ENCODE data around the gene NKX2-3. TPM values are rescaled to one million over a fixed set of nuclear protein-coding genes. Genes with fewer than 3 reads are reported as not detected.

NKX2-3 gene
- total RNA-seq, 1 experiment from 2014 or later, result not detected

GRCh38 chr10:99526861-99527504 is 5.8 kb upstream of the NKX2-3 start:
- DNase-seq (ENCODE audit: low read depth), result no peak

DNA sequence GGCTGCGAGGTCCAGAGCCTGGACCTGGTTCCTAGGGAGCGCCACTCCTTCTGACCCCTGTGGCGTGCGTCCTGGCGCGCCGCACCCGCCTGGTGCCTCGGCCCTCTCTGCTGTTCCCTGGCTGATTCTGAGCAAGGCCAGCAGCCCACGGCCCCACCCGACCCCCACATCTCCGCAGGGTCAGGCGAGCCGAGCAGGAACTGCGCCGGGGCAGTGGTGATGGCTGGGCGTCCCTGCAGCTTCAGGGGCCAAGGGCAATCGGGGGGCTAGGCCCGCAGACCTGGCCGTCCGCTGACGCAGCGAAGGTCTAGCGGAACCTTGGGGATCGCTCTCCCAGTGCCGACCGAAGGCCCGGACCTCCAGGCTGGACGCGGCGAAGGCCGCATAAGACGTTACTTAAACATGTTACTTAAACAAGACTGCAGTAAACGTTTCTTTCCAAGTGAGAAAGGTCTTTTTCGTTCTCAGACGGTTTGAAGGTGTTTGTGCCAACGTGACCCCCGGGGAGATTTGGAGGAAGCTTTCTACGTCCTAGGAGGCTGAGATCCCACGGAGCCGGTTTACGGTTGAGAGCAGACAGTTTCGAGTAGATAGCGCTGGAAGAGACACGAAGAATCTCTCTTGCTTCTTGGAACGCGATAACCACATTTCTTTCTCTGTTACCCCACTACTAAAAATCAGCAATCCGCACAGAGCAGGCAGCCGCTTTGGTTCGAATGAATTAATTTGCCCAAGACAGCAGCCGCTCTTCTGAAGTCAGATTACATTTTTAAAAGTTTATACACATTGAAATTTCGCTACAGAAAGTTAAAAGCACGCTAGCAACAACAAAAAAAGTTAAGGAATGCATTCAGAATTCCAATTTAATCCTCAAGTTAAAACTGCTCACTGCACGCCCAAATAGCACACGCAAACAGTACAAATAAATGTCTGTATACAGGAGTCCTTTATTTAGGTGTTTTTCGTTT is 4.9 kb upstream of the NKX2-3 start:
- DNase-seq (ENCODE audit: low read depth), result no peak

DNA sequence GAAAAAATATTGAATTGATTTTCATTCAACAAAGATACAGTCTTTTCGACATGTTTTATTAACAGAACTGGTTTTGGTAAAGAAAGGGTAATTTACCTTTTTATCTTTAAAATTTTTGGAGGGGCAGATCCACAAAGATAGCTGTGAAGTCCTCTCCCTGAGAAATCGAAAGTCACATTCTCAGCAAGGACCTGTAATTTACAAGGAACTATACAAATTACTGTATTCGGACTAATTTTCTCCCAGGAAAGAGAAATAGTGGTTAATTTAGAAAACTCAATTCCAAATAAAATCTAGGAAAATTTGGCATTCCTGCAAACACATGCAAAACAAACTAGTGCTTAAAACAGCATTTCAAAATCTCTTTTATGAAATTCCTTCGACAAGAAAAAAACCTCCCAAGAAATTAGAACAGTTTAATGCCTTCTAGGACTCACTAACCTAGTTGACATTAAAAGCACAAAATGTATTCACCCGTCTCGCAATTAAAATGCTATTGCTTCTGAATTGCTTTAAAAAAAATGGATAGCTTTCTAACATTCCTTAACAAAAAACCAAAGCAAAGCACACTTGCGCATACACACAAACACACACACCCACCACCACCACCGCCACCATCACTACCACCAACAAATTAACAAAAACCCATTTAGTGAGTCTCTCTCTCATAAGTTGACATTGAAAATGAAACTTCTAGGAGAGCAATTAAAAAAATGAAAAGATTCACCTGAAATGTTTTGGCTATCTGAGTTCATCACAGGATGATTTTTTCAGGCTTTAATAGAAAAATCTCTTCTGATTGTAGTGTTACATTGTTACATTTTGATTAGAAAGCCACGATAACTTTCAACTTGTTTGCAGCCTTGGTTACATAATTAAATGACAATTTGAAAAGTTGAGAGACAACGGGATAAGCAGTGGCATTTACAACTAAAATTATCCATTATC is 4.0 kb upstream of the NKX2-3 start:
- DNase-seq (ENCODE audit: low read depth), result no peak

- no peak for DNase-seq (ENCODE audit: low read depth)
These were observed 3.1 kb upstream of the NKX2-3 start for GRCh38 chr10:99529591-99530107.

- no peak for DNase-seq (ENCODE audit: low read depth)
These were observed 2.4 kb upstream of the NKX2-3 start for GRCh38 chr10:99530108-99531025.

GRCh38 chr10:99531026-99531695 is 1.6 kb upstream of the NKX2-3 start:
- DNase-seq (ENCODE audit: low read depth), result no peak

DNA sequence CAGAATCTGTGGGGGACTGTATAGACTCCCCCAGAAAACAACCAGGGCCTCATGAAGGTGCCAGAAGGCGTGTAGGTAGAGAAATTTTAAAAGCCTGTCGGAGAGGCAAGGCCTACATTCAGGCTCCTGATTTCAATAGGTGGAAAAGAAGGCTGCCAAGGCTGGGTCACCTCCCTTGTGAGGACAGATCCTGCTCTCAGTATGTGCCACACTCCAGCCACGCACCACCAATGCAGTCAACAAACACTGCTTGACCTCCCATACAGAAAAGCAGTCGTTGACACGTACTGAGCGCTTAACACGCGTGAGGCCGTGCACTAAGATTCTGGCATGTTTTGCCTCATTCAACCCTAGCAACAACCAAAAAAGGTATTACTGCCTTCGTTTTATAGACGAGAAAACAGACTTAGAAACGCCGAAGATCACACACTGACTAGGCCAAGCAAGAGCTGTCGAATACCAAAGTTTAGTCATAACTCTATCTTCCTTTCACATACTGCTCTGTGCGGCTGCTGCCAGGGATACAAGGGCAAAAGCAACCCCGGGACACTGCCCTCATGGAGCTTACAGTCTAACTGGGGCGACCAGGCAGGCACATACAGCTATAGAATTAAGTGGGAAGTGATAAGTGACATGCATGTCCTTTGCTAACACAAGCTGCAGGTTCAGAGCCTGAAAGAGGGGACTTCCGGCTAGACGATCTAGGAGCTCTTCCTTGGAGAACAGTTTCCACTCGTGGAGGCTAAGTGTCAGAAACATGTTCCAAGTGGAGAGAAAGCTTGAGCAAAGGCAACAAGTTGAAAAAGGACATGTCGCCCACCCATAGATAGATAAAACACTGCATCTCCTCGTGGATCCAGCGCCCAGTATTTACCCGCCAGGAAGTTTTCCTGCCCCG is 797 bp upstream of the NKX2-3 start:
- DNase-seq (ENCODE audit: low read depth), result no peak

DNA sequence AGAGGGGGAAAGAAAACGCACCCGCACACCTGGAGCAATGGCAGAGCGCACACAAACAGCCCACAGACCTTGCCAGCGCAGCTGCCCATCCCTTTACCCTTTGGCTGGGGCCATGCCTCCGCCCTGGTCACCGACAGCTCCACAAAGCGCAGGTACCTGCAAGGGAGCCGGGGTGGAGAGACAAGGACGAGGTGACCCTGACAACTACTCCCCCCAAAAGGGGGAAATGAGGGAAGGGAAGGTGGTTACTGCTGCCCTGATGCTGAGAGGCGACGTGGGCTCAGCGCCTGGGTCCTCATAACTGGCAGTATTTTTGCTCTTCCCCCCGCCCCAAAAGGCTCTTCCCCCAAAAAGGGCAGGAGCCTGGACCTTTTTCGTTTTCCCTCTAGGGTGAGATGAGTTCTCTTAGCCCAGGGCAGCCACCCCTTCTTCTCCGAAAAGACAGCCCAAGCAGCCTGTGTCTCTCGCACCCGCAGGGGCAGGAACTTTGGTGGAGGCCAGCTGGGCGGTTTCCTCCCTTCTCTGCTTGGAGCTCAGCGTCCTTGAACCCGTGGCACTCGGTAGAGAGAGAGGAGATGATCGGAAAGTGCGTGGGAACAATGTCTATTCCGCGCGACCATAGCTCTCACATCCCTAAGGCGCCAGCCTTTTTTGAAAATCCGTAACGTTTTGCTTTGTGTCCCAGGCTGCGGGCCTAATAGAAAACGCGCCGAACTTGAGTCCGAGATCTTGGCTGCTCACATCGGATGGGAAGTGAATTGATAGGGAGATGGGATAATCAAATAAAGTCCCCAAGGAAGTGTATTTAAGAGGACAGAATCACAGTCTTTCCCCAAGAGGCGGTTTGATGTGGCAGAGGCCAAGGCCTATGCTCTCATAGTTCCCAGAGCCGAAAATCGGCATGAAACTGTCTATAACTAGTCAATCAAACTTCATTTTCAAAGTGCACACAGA is 1.0 kb downstream of the NKX2-3 start:
- no peak for DNase-seq (ENCODE audit: low read depth)

GRCh38 chr10:99534450-99534938 is 1.8 kb downstream of the NKX2-3 start:
- DNase-seq (ENCODE audit: low read depth), result no peak

- peak; percentile 44 for DNase-seq (ENCODE audit: low read depth)
These were observed 2.4 kb downstream of the NKX2-3 start for GRCh38 chr10:99534939-99535763.

GRCh38 chr10:99535764-99536337 is 3.1 kb downstream of the NKX2-3 start:
- no peak for DNase-seq (ENCODE audit: low read depth)

DNA sequence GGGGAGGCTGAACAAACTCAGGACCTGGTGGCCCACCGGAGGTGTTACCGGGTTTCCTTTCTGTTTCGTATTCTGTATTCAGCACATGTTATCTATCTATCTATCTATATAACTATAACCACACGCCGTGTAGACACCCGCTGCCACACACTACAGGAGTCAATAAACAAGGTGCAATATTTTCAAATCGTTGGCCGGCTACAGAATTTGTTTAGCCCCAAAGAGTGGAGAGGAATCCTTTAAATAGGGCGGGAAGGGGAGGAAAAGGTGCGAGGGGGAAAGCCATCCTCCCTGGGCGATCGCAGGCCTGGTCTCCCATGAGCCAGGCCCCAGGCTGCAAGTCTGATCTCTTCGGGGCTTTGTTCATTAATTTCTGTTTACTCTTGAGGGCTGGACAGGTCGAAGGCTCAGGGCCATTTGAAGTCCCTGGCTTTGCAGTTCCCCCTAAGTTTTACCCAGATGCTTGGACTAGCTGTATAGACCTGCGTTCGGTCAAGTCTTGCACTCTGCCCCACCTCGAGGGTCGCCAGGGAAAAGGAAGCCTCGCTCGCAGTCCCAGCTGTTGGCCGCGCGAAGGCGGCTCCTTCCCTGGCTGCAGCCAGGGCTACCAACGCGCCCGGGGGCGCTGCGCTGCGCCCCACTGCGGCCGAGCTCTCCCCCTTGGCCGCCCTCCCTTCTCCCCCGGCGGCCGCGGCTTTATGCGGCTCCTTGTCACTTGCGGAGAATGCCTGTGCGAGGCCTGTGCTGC is 3.8 kb downstream of the NKX2-3 start:
- DNase-seq (ENCODE audit: low read depth), result no peak

- no peak for DNase-seq (ENCODE audit: low read depth)
These were observed 4.6 kb downstream of the NKX2-3 start for GRCh38 chr10:99537086-99537988.
